GM21526 (cell line): Measurements from ENCODE around the gene GSE1.

ENCODE experiments used
- ATAC-seq: cut with Tn5 transposase; IDR thresholded peaks from one replicate; pipeline ENCODE4 v1.9.1; 2021; ENCODE audit warnings: moderate library complexity; ENCODE audit not compliant: unreplicated experiment, low FRiP score

GSE1 gene

DNA sequence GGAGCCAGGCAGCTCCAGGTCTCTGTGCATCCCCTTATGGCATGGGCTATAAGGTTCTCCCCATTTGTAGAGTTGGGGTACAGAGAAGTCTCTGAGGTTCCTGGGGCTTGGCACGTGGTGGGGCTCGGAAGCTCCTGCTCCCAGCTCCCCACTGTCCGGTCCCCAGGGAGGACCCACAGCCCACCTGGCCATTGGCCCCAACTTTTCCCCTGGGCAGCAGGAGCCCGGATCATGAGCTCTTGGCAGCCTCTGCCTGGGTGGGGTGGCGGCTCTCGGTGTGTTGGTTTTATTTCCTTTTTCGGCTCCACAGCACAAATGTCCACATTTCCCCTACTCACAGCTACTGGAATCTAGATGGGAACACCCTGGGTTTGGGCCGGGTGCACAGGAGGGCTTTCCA, 30.5 kb downstream of the GSE1 start:
- no peak for ATAC-seq

DNA sequence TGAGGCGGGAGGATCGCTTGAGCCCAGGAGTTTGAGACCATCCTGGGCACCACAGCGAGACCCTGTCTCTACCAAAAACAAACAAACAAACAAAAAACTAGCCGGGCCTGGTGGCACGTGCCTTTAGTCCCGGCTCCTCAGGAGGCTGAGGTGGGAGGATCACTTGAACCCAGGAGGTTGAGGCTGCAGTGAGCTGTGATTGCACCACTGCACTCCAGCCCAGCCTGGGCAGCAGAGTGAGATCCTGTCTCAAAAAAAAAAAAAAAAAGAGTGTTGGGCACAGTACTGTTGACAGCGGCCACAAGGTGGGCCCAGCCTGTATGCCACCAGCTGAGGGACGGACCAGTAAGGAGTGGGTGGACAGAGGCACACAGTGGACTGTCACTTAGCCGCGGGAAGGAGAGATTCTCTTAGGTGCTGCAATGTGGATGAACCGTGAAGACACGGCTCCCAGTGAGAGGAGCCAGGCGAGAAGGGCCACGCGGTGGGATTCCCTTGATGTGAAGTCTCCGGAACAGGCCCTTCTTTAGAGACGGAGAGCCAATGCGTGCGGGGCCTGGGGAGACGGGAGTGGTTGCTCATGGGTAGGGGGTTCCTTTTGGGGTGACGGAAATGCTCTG, 31.1 kb downstream of the GSE1 start:
- ATAC-seq, result no peak

DNA sequence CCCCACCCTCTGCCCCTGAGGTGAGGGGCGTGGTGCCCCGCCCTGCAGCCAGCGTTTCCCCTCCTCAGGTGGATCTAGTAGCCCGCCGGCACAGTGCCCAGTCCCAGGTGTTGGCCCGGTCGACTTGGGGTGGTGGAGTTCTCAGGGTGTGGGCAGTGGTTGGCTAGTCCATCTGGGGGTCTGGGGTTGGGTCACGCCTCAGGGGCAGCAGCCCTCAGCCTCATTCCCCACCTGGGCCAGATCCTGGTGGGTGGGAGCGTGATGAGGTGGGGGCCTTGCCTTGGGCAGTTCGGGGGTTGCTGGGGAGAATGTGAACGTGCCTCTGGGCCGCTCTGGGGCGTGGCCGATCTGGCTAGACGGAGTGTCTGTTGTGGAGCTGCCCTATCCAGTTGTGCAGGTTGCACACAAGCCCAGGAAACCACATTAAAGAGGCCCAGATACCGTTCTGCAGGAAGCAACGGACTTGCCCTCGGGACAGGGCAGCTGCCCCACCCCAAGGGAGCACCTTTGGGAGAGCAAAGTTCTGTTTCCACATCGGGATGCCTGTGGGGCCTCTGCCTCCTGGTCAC, 32.0 kb downstream of the GSE1 start:
- ATAC-seq, result no peak

DNA sequence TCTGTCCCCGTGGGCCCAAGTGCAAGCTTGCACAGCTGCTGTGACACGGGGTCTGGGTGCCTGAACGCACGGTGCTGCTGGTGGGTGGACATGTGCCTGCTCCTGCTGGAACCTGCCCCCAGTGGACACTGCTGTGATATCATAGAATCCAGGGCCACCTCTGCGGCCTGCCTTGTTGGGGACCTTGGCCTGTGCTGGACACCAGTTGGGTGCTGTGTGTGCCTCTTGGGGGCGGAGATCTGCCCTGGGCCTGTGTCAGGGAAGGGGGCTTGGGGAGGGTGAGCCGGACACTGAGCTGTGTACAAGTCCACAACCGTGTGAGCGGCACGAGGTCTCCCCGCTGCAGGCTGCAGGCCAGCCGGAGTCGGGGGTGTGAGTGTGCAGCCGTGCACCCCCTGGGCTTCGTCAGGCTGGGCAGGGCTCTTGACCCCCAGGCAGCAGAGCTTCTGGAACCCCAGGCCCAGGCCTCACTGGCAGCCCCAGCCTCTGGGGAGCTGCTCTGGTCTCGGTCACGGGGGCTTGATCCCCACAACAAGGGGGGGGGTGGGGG, 33.3 kb downstream of the GSE1 start:
- no peak for ATAC-seq

DNA sequence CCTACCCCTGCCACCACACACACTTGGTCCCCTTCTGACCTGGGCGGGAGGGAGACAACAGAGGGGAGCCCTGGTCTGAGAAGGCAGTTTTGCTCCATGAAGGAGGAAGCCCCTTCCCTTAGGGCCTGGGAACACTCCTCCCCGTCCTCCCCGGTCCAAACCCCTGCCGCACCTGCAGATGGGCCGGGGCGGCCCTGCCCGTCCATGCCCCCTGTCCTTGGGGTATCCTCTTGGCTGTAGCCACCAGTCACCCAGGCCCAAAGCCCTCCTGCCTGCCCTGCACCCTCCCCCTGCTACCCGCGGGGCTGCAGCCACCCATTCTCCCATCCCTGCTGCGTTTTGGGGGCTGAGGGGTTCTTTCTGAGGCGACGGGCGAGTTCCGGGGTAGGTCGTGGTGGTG, 33.9 kb downstream of the GSE1 start:
- ATAC-seq, result no peak

DNA sequence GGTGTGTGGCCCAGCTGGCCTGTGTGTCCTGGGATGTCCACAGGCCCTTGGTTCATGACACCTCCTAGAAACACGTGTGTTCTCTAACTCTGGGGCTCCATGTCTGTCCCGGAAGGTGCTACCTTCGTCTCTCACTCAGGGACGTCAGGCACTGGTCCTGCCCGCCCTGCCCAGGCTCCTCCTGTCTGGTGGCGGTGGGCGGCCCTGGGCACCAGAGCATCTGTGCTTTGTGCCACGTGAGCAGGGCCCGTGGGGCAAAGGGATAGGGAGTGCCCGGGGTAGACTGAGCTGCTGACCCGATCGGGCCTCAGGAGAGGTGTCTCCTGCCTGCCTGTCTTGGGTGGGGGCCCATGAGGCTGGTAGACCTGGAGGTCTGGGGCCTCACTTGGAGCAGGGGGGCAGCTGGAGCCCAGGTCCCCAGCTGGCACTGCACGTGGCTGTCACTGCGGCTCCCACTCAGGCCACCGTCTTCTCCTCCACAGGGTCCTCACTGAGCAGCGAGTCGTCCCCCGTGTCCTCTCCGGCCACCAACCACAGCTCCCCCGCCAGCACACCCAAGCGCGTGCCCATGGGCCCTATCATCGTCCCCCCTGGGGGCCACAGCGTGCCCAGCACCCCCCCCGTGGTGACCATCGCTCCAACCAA, 35.1 kb downstream of the GSE1 start:
- ATAC-seq, result no peak

DNA sequence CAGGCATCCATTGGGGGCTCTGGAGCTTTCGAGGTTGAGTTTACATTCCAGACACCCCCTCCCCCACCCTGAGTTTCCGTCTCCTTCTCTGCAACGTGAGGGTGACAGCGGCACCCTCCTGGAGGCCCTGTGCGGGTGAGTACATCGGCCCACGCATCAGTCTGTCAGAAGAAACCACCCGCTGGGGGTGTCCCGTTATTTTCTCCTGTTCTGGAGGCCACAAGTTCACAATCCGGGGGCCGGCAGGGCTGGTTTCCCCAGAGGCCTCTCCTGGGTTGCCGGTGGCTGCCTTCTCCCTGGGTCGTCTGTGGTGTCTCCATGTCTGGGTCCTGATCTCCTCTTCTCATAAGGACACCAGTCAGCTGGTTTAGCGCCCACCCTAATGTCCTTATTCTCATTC, 35.7 kb downstream of the GSE1 start:
- ATAC-seq, result no peak

DNA sequence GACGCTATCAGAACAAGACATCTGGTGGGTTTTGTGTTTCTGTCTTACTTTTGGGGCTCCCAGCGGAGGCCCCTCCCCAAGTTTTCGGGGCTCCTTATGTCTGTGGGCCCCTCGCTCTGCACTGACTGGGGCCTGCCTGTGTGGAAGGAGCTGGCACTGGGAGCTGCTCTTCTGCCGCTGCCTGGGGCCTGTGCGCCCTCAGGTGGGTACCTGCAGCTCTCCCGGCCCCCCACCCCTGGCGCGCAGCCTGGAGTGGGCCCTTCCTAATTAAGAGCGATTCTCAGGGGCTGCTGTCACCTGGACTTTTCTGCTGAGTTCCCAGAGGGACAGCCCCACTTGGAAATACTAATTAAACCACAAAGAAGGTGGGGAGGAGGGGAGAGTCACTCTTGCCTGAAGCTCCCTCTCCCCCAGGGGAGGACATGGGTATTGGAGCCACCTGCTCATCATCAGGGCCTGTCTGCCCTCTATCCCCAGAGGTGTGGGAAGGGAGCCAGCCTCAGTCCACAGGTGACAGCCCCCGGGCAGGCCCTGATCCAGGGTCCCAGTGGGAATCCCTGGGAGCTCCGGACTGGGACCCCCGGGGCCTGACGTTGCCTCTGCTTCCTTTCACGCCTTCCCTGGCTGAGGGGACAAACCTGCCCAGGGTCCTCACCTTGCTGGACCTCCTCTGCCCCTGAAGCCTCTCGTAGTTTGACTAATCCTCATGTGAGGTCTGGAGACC, 36.5 kb downstream of the GSE1 start:
- no peak for ATAC-seq

DNA sequence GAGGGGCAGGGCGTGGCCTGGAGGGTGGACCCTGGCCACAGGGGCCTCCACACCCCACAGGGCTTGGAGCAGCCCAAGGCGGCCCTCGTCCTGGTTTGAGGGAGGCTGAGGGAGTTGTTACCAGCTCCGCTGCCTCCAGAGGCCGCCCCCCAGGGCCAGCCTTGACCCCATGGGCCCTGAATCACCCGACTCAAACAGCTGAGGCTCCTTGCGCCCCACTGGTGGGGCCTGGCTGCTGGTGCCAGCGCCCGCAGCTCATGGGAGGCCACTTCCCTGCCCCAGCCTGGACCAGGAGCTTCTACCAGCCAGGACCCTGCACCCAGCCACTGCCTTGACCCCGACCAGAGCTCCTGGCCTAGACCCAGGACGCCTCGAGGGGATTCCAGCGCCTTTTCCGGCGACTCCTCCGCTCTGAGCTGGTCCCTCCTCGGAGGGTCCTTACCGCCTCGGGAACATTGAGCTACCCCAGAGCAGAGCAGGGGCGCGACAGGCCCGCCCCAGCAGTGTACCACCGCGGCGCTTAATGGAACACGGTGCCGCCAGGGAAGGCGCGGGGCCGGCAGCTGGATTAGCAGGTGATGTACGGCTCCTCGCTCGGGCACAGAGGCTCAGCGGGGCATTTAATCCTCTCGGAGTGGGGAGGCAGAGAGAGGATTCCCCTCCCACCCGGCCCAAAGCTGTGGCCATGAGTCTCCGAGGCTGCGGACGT, 37.2 kb downstream of the GSE1 start:
- no peak for ATAC-seq

DNA sequence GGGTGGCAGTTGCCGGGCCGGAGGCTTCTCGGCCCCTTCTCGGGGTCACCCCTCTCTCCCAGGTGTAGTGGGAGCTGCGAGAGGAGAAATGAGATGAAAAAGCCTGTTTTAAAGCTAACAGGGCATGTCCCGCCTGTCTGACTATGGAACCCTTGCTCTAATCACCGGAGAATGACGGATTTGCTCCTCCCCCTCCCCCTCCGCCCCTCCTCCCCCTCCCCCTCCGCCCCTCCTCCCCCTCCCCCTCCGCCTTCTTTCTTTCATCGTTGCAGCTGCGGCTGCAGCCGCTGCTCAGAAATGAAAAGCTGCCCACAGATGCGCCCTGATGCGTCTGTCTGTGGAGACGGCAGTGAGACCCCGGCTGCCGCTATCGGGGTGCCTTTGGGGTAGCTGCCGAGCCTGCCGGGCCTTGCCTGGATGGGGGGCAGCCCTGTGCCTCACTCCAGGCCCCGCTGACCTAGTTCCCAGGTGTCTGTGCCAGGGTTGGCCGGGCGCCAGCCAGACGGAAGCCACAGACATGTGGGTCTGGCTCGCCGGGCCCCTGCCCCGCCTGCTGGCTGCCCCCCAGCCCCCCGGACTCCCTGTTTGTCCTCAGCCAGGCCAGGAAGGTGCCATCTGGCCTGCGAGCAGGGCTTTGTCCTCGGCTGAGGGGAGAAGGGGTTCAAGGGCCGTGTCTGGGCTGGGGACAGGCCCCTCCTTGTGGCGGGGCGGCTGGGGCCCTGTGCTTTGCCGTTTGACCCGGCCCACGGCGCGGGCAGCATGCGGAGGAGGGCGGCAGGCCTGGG, 37.9 kb downstream of the GSE1 start:
- ATAC-seq, result no peak

DNA sequence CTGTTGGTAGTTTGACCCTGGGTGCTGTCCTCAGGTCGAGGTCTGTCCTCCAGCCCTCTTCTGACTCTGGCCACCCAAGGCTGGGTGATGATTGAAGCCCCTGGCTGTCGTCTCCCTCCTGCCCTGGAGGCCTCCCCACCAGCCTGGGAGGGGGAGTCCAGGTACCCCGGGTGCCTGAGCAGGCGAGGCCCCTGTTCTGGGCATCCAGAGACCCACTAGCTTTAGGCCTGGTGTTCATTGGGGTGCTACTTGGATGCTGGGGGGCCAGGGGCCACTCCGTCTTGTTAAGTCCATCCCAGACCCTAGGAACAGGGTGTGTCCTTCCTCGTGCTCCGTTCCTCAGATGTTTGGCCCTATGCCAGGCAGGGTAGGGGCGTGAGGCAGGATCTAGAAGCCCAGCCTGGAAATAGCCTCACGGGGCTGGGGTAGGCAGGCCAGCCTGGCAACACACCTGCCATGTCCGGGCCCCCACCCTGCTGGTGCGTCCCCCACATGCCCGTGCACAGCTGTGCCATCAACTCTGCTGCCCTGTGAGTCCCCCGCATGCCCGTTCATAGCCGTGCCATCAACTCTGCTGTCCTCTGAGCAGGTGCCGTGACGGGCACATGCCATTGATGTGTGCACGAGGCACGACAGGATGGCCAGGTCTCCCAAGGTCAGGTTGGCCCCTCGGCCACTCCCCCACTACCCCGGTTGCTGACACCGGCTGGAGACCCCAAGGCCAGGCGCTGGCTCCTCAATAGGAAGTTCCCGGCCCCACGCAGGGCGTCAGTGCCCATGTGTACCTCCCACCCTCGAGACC, 38.7 kb downstream of the GSE1 start:
- ATAC-seq, result no peak

DNA sequence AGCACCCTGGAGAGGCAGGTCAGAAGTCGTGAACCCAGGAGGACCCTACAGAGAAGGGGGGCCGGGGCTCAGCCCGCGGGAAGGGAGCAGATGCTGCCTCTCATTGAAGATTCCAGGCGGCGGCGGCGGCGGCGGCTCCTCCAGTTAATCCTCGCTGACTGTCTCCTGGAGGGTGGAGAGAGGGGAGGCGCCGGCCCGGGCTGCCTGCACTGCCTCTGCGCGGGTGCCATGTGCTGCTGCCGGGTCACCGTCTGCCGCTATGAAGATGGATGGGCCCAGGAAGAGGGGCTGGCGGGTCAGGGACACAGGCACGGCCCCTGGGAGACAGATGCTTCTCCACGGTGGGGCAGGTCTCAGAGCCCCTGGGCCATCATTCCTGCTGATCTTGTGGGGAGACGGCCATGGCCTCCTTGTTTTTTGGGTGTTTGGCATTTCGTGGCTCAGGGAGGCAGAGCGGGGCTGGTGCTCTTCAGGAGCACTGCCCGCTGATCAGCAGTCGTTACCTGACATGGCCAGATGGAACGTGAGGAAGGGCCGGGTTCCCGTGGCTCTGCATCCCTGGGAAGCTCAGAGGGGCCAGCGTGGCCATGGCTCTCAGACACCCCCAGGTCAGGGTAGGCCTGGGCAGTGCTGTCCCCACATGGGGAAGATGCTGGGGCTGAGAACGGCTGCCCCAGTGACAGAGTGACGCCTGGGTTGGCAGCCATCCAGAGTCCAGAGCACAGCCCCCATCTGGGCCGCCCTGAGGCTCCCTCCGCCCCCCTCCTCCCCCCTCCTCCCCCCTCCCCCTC, 39.5 kb downstream of the GSE1 start:
- no peak for ATAC-seq

DNA sequence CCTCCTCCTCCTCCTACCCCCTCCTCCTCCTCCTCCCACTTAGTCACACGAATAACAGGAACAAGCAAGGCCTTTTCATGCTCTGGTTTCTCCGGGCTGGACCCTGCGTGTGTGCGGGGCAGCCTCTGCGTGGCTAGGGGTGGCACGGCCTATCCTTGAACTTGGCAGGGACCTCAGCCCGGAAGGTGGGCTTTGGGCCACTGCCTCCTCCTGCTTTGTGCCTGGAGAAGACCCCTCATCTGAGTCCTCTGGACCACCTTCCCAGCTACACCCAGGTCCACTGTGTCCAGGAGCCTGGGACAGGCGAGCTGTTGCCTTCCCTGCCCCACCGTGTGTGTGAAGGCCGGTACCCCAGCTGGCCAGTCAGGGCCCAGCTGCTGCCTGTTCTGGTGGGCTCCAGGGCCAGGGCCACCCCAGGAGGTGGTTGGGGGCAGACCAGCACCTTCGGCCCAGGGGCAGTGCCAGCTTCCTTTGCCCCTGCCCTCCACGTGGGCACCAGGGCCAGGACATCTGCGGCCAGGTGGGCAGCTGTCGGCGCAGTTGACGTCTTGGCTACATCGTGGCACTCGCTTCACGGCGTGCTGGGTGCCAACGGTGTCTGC, 40.3 kb downstream of the GSE1 start:
- ATAC-seq, result no peak

DNA sequence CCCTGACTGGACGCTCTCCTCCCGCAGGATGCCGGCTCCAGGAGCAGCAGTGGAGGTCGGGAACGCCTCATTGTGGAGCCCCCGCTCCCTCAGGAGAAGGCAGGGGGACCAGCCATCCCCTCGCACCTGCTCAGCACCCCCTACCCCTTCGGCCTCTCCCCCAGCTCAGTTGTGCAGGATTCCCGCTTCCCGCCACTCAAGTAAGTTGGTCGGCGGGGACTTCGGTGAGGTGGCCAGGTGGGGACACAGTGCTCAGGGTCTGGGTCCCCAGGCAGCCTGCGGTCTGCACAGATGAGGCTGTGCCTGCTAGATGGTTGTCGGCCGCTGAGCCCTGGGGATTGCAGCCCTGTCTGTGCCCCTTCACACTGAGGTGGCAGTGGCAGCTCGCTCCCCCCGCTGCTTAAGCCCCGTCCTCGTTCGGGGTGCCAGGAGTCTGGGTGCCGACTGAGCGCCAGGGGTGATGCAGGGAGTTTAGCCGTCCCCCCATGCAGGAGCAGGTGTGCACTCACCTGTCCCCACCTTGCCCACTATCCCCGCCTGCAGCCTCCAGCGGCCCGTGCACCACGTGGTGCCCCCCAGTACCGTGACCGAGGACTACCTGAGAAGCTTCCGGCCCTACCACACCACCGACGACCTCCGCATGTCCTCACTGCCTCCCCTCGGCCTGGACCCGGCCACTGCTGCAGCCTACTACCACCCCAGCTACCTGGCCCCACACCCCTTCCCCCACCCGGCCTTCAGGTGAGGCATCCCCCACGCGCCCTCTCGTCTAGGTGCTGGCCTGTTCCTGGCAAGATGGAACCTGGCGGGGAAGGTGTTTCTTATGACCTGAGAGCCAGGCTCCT, 41.4 kb downstream of the GSE1 start:
- ATAC-seq, result no peak

DNA sequence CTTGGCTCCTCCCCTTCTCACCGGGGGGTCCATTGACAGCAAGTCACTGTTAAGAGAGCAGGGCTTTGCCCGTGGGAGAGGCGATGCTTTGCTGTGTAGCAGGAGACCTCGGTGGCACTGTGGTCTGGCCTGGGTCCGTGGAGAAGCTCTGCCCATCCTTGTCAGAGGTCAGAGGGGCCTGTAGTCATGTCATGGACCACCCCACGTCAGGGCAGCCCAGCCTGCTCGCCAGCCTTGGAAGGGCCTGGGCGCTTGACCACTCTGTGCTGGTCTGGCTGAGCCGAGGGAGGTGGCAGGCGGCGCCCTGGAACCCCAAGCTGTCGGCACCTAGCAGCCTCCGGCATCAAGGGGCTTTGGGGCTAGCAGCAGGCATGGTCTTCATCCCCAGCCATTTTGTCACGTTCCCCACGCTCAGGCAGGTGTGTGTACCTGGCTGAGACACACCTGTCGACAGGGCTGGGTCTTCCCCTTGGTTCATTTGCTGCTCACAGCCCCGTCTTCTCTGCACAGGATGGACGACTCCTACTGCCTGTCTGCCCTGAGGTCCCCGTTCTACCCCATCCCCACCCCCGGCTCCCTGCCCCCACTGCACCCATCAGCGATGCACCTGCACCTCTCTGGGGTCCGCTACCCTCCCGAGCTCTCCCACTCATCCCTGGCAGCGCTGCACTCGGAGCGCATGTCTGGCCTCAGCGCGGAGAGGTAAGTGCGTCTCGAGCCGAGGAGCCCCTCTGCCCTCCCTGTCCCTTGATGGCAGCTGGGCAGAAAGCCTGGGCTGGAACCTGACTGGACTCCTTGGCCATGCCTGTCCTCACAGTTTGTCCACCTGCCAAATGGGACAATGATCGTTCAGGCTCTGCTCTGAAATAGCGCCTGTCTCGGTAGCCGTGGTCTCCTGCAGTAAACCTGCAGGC, 42.4 kb downstream of the GSE1 start:
- no peak for ATAC-seq
